ENCODE results near the gene OR1J4.
"Not testable (repeated sequence)": the region's sequence is repeated elsewhere in the genome, so short reads cannot be mapped to it uniquely, and the experiment has no call there.

OR1J4 gene

DNA sequence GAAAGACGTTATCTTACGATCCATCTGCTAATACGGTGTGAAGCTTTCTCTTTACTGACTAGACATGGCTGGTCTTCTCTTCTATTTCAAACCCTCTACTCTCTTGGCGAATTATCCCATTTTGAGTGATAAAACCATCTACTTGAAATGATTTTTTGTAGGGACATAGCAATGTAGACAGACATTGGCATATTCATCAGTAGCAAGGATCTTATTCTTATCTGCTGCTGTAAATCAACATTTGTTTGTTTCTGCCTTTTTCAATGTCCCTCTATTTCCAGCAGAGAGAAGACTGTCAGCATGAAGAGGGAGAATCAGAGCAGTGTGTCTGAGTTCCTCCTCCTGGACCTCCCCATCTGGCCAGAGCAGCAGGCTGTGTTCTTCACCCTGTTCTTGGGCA lies at the start of gene OR1J4:
OR1J4 (plus strand) TSS at position 301 of the 400 bp plus-strand sequence; CDS start at position 301, 0 bp downstream.
- DNase-seq (ENCODE audit: low read depth in 2 of 2): no peak

- DNase-seq (ENCODE audit: low read depth in 2 of 2): no peak
Measured at GRCh38 chr9:122474561-122474960, 44.4 kb upstream of the OR1J4 start.

GRCh38 chr9:122475717-122476116 lies 43.2 kb upstream of the OR1J4 start:
- DNase-seq (ENCODE audit: low read depth in 2 of 2): no peak

DNA sequence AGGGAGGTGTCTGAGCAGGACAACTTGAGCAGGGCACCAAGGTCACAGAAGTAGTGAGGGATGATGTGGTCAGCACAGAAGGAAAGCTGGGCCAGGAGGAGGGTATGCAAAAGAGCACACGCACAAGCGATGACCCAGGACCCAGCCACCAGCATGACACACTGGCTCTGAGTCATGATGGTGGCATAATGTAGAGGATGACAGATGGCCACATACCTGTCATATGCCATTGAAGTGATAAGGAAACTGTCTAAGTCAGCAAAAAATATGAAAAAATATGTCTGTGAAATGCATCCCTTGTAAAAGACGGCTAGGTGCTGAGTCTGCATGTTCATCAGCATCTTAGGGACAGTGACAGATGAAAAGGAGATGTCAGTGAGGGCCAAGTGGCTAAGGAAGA lies 41.6 kb upstream of the OR1J4 start:
- DNase-seq (ENCODE audit: low read depth in 2 of 2): no peak

DNA sequence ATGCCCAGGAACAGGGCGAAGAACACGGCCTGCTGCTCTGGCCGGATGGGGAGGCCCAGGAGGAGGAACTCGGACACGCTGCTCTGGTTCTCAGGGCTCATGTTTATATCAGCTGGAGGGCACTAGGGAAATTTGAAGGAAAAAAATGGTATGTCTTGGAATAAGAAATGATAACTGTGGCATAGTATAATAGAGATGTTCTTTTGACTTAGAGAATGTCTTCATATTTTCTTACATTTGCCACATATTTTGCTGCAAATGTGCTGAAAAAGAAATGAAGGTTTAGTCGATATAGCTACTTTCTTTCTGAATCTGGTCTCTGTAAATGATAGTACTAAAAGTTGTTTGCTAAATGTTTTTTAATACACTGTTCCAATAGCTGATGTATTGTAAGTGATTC lies 41.1 kb upstream of the OR1J4 start, which contains the start of gene OR1J1:
OR1J1 (minus strand) TSS at position 101 of the 400 bp plus-strand sequence; CDS start at position 101, 0 bp downstream.
- no peak for DNase-seq (ENCODE audit: low read depth in 2 of 2)

GRCh38 chr9:122479062-122479461 lies 39.9 kb upstream of the OR1J4 start:
- DNase-seq (ENCODE audit: low read depth in 2 of 2): no peak

DNA sequence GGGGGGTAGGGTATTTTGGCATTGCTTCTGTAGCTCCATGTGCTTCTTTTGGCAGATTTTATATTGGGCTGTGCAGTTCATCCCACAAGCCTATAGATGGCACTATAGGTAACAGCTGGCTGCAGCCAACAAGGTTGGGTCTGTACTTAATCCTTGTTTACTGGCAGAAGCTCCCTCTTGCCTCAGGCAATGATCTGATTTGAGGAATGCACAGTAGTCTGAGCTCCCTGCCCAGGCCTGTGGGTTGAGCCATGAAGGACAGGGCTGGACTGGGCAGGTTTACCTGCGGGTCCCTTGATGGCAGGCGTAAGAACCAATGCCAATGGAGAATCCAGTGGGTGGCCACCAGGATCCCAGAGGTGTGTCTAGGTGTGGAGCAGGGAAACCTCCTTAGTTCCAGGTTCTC lies 20.1 kb upstream of the OR1J4 start:
- no peak for DNase-seq (ENCODE audit: low read depth in 2 of 2)

DNA sequence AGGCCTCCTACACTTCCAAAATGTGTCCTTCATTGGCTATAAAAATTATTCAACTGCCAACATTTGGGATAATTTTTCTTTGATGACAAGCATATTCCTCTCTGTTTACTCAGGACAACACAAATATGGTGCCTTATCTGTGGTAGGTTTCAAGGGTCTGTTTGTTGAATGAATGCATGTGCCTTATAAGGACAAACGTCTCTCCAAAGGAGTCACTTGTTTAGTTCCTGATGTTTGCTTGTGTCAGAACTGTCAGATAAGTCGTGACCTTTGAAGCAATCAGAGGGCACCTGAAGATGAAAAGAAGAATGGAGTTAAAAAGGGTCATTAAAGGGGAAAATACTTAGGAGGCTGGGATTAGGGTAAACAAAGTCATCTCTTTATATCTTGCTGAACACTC lies 12.0 kb upstream of the OR1J4 start:
- no peak for DNase-seq (ENCODE audit: low read depth in 2 of 2)

- DNase-seq (ENCODE audit: low read depth in 2 of 2): no peak
Measured at GRCh38 chr9:122510502-122510901, 8.4 kb upstream of the OR1J4 start, which contains the start of gene OR1J2. Gene OR1J2 (plus strand): TSS chr9:122510802. CDS start chr9:122510802, 0 bp downstream.

GRCh38 chr9:122518226-122518625 lies 715 bp upstream of the OR1J4 start:
- DNase-seq (ENCODE audit: low read depth in 2 of 2): no peak

DNA sequence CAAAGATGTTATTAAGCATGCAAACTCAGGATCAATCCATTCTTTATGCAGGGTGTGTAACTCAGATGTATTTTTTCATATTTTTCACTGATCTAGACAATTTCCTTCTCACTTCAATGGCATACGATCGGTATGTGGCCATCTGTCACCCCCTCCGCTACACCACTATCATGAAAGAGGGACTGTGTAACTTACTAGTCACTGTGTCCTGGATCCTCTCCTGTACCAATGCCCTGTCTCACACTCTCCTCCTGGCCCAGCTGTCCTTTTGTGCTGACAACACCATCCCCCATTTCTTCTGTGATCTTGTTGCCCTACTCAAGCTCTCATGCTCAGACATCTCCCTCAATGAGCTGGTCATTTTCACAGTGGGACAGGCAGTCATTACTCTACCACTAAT lies 435 bp downstream of the OR1J4 start:
- no peak for DNase-seq (ENCODE audit: low read depth in 2 of 2)

- DNase-seq (ENCODE audit: low read depth in 2 of 2): peak in 1 of 2 donors; percentile 0
Measured at GRCh38 chr9:122526602-122527001, 7.7 kb downstream of the OR1J4 start.

DNA sequence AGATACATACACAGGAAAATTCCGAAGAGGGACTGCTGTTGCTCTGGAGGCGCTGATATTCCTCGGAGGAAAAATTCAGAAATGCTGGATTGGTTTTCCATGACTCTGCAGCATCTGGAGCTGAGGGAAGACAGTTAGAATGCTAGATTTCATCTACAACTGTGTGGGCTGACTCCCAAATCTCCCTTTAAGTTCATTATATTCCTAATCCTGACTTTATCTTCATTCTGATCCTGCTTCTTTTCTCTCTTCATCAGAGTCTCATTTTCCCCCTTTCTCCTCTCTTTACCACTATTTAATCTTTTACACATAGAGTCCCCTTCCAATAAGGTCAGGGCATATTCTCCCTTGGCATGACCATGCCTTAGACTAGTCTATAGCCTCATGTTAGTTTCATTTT lies 8.3 kb downstream of the OR1J4 start, which contains the start of gene OR1N1:
OR1N1 (minus strand) TSS at position 101 of the 400 bp plus-strand sequence; CDS start at position 101, 0 bp downstream.
- no peak for DNase-seq (ENCODE audit: low read depth in 2 of 2)

DNA sequence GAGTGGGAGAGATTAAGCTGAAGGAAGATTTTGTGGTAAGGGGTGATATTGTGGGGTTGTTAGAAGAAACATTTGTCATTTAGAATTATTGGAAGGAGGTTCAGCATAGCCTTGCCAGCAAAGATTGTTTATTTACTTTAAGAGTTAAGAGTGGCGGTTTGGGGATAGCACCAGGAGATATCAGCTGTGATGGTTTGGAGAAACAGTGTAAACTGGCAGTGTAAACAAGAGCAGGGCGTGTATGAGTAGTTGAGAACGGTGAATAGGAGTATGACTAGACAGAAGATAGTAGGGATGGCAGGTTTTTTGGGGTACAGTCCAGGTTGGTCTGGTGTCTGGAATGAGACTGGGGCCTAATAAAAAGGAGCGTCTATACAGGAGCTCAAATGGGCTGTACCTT lies 12.2 kb downstream of the OR1J4 start:
- DNase-seq (ENCODE audit: low read depth in 2 of 2): not testable (repeated sequence)

- DNase-seq (ENCODE audit: low read depth in 2 of 2): no peak
Measured at GRCh38 chr9:122536134-122536533, 17.2 kb downstream of the OR1J4 start.

DNA sequence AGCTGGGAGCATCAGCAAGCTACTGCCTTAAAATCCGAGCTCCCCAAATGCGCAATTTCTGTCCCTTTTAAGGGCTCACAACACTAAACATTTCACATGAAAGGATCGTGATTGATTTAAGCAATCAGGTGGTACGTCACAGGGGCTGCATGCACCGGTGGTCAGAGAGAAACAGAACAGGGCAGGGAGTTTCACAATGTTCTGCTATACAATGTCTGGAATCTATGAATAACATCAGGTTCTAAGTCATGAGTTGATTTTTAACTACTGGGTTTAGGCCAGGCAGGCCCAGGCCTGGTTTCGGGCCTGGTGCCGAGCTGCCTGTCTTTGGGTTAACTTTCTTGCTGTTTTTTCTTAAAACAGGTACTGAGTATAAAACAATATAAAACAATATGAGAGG lies 18.1 kb downstream of the OR1J4 start:
- DNase-seq (ENCODE audit: low read depth in 2 of 2): not testable (repeated sequence)

- no peak for DNase-seq (ENCODE audit: low read depth in 2 of 2)
Measured at GRCh38 chr9:122538757-122539156, 19.8 kb downstream of the OR1J4 start.

- no peak for DNase-seq (ENCODE audit: low read depth in 2 of 2)
Measured at GRCh38 chr9:122546196-122546595, 27.3 kb downstream of the OR1J4 start.

- no peak for DNase-seq (ENCODE audit: low read depth in 2 of 2)
Measured at GRCh38 chr9:122551371-122551770, 32.4 kb downstream of the OR1J4 start.

DNA sequence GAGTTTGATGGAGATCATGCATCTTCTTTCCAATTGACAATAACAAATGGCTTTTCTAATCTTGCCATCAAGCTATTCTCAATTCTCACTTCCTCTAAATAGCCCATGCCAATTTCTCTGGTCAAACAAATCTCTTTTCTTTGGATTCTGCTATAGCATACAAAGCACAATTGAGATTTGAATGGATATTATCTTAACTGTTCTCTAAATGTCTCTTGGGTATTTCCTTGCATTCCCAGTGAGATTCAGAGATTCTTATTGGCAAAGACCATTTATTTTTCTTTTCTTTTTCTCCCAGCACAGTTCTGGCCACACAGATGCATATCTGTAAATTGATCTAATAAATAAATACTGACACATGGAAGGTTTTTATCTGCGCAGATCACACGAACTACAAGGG lies 33.9 kb downstream of the OR1J4 start, which contains the start of gene OR1N2:
OR1N2 (plus strand) TSS at position 301 of the 400 bp plus-strand sequence. CDS start 100 bp downstream, outside the sequence.
- no peak for DNase-seq (ENCODE audit: low read depth in 2 of 2)

GRCh38 chr9:122561446-122561845 lies 42.5 kb downstream of the OR1J4 start:
- DNase-seq (ENCODE audit: low read depth in 2 of 2): no peak

- no peak for DNase-seq (ENCODE audit: low read depth in 2 of 2)
Measured at GRCh38 chr9:122562134-122562760, 43.3 kb downstream of the OR1J4 start.

GRCh38 chr9:122567901-122568300 lies 49.0 kb downstream of the OR1J4 start:
- no peak for DNase-seq (ENCODE audit: low read depth in 2 of 2)
